ENCODE measurements around the gene ASB8. TPM values are rescaled to one million over a fixed set of nuclear protein-coding genes. Genes with fewer than 3 reads are reported as not detected.
"Not testable (repeated sequence)": the region's sequence is repeated elsewhere in the genome, so short reads cannot be mapped to it uniquely, and the experiment has no call there.

Gene ASB8
- polyA plus RNA-seq, 4 donors, result 36.0 to 45.3 (median 38.7) TPM

GRCh38 chr12:48183091-48183875, 26.0 kb upstream of the ASB8 start, which contains the start of gene CCDC184:
Gene CCDC184, plus strand, starts transcription at chr12:48183644. Its CDS starts 479 bp downstream, at chr12:48184123.
- peak in 2 of 4 donors; percentile 63 to 67 for DNase-seq (ENCODE audit: low read depth in 4 of 4, low spot score in 3 of 4)

- DNase-seq (ENCODE audit: low read depth in 4 of 4, low spot score in 3 of 4), result no peak
Measured at GRCh38 chr12:48182631-48183030, 25.3 kb upstream of the ASB8 start.

GRCh38 chr12:48180857-48181495, 23.7 kb upstream of the ASB8 start:
- DNase-seq (ENCODE audit: low read depth in 4 of 4, low spot score in 3 of 4), result no peak

- no peak for DNase-seq (ENCODE audit: low read depth in 4 of 4, low spot score in 3 of 4)
Measured at GRCh38 chr12:48180424-48180823, 23.1 kb upstream of the ASB8 start.

GRCh38 chr12:48179466-48179865, 22.2 kb upstream of the ASB8 start:
- no peak for DNase-seq (ENCODE audit: low read depth in 4 of 4, low spot score in 3 of 4)

- no peak for DNase-seq (ENCODE audit: low read depth in 4 of 4, low spot score in 3 of 4)
Measured at GRCh38 chr12:48177982-48178381, 20.7 kb upstream of the ASB8 start.

- DNase-seq (ENCODE audit: low read depth in 4 of 4, low spot score in 3 of 4), result no peak
Measured at GRCh38 chr12:48176417-48176751, 19.1 kb upstream of the ASB8 start.

- no peak for DNase-seq (ENCODE audit: low read depth in 4 of 4, low spot score in 3 of 4)
Measured at GRCh38 chr12:48175613-48176416, 18.5 kb upstream of the ASB8 start.

- no peak for DNase-seq (ENCODE audit: low read depth in 4 of 4, low spot score in 3 of 4)
Measured at GRCh38 chr12:48169011-48169410, 11.7 kb upstream of the ASB8 start.

- DNase-seq (ENCODE audit: low read depth in 4 of 4, low spot score in 3 of 4), result no peak
Measured at GRCh38 chr12:48165089-48165981, 8.0 kb upstream of the ASB8 start.

- no peak for DNase-seq (ENCODE audit: low read depth in 4 of 4, low spot score in 3 of 4)
Measured at GRCh38 chr12:48164451-48164850, 7.1 kb upstream of the ASB8 start.

GRCh38 chr12:48163150-48163747, 5.9 kb upstream of the ASB8 start:
- DNase-seq (ENCODE audit: low read depth in 4 of 4, low spot score in 3 of 4), result no peak

- no peak for DNase-seq (ENCODE audit: low read depth in 4 of 4, low spot score in 3 of 4)
Measured at GRCh38 chr12:48160807-48161206, 3.5 kb upstream of the ASB8 start.

- DNase-seq (ENCODE audit: low read depth in 4 of 4, low spot score in 3 of 4), result no peak
Measured at GRCh38 chr12:48160046-48160445, 2.7 kb upstream of the ASB8 start.

GRCh38 chr12:48157889-48158370, 615 bp upstream of the ASB8 start:
- no peak for DNase-seq (ENCODE audit: low read depth in 4 of 4, low spot score in 3 of 4)

GRCh38 chr12:48156652-48157017, 680 bp downstream of the ASB8 start:
- DNase-seq (ENCODE audit: low read depth in 4 of 4, low spot score in 3 of 4), result no peak

GRCh38 chr12:48155786-48156185, 1.5 kb downstream of the ASB8 start:
- DNase-seq (ENCODE audit: low read depth in 4 of 4, low spot score in 3 of 4), result not testable (repeated sequence)

- no peak for DNase-seq (ENCODE audit: low read depth in 4 of 4, low spot score in 3 of 4)
Measured at GRCh38 chr12:48151103-48151771, 6.1 kb downstream of the ASB8 start.

GRCh38 chr12:48145981-48146380, 11.3 kb downstream of the ASB8 start:
- DNase-seq (ENCODE audit: low read depth in 4 of 4, low spot score in 3 of 4), result no peak
